Fibroblast of the aortic adventitia (primary cell): Measurements from ENCODE around the gene SIM2. TPM values are rescaled to one million over a fixed set of nuclear protein-coding genes. Genes with fewer than 3 reads are reported as not detected.
A peak's percentile ranks its signal among the peaks of the same experiment; 100 is the strongest.

Experiments used
- DNase-seq: peaks from one replicate; pipeline ENCODE4 v3.0.0-alpha.2; 2010; ENCODE audit warnings: low read depth
- H3K4me3 ChIP-seq: 2 replicates; pipeline ENCODE4 v1.5.1; 2011; ENCODE audit warnings: low read depth, mild to moderate bottlenecking, control low read depth, low read length, moderate library complexity
- total RNA-seq: library from RNA; depleted of rRNA; stranded (reverse); fragments of >200 nt; gene quantifications from 2 replicates; pipeline ENCODE4 v1.2.3, GENCODE V29; 2012; ENCODE audit warnings: low replicate concordance
- TF ChIP-seq, protein P1 (sequence below): IDR thresholded peaks from 2 replicates; pipeline ENCODE4 v1.5.1; 2011; ENCODE audit warnings: mild to moderate bottlenecking, low read length, control low read depth, inconsistent platforms; ENCODE audit not compliant: insufficient read depth

Gene SIM2
- total RNA-seq, 1 donor = 0.18 TPM

DNA sequence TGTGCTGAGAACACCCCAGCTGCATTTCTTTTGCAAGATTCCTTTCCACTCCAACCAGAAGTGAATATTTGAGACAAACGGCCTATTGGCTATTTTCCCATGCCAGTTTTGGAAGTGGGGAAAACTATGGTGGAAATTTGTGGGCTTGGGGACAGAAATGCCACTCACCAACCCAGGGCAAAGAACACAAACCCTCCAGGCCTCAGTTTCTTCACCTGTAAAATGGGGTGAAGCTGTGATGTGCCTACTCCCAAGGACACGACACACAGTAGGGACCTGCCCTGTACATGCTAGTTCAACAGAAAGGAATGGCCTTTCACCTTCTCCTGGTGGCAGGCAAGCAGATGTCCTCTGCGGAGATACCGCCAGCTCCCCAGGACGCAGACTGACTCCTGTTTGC lies 46.5 kb downstream of the SIM2 start:
- no peak for DNase-seq
- TF ChIP-seq, protein P1, sequence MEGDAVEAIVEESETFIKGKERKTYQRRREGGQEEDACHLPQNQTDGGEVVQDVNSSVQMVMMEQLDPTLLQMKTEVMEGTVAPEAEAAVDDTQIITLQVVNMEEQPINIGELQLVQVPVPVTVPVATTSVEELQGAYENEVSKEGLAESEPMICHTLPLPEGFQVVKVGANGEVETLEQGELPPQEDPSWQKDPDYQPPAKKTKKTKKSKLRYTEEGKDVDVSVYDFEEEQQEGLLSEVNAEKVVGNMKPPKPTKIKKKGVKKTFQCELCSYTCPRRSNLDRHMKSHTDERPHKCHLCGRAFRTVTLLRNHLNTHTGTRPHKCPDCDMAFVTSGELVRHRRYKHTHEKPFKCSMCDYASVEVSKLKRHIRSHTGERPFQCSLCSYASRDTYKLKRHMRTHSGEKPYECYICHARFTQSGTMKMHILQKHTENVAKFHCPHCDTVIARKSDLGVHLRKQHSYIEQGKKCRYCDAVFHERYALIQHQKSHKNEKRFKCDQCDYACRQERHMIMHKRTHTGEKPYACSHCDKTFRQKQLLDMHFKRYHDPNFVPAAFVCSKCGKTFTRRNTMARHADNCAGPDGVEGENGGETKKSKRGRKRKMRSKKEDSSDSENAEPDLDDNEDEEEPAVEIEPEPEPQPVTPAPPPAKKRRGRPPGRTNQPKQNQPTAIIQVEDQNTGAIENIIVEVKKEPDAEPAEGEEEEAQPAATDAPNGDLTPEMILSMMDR = no peak
- H3K4me3 ChIP-seq = no peak overlapping the region

GRCh38 chr21:36747041-36747814 lies 48.3 kb downstream of the SIM2 start:
- TF ChIP-seq, protein P1 = no peak
- H3K4me3 ChIP-seq = peak overlapping the region; percentile 50
- no peak for DNase-seq

- TF ChIP-seq, protein P1 = peak; percentile 28
- H3K4me3 ChIP-seq = peak overlapping the region; percentile 50
- no peak for DNase-seq
Observed at GRCh38 chr21:36747815-36748383, 49.0 kb downstream of the SIM2 start.

DNA sequence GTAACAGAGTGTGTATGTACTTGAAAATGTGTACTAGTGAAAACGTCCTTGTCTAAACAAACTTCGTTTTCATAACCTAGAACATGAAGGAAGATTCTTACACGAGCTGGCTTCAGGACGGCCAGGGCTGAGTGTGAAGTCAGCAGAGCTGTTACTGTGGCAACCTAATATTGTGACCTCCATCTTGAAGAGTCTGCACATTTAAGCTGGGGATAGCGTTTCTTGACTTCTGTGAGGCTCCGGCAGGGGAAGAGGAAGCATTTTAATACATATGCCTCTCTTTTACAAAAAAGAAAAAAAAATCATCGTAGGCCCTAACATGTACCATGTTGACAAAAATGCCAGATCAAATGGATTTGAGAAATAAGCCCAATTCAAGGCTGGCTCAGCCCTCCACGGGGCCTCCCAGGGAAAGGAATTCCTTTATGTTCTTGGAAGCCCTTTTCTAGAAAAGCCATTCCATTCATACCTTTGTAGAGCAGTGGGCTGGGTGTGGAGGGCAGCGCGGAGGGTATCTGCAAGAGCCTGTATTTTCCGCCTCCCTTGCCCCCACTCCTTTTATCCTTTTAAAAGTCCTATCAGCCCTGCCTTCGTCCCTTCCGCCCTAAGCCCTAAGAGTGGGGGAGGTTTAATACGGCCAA lies 51.1 kb downstream of the SIM2 start:
- DNase-seq = no peak
- TF ChIP-seq, protein P1 = no peak

GRCh38 chr21:36750576-36750959 lies 51.7 kb downstream of the SIM2 start:
- no peak overlapping the region for H3K4me3 ChIP-seq
- DNase-seq = no peak
- TF ChIP-seq, protein P1 = no peak

More for the DNA sequence above, 51.1 kb downstream of the SIM2 start:
- H3K4me3 ChIP-seq = no peak overlapping the region

GRCh38 chr21:36751383-36751782 lies 52.5 kb downstream of the SIM2 start:
- H3K4me3 ChIP-seq = no peak overlapping the region
- no peak for DNase-seq
- TF ChIP-seq, protein P1 = no peak
